B cell (primary cell): ENCODE measurements around the gene MSI1. TPM values are rescaled to one million over a fixed set of nuclear protein-coding genes. Genes with fewer than 3 reads are reported as not detected.

Experiments used
- ATAC-seq: fragments of 200-7000 bp; cut with Tn5 transposase; one replicate; pipeline ENCODE4 v1.10.0; 2021; ENCODE audit warnings: low read depth, mild to moderate bottlenecking, moderate number of reproducible peaks, moderate library complexity
- CTCF ChIA-PET: fragments of 350-600 bp; sonication (Branson Sonifier 250); formaldehyde crosslinking; loops from one replicate; lab custom pipeline; 2021; ENCODE audit warnings: antibody characterized with exemption, inconsistent platforms; lab: Charles Lee
- POLR2A ChIA-PET: fragments of 350-600 bp; sonication (Branson Sonifier 250); formaldehyde crosslinking; loops from one replicate; lab custom pipeline; 2021; ENCODE audit warnings: antibody characterized with exemption; lab: Charles Lee
- DNase-seq: peaks from one replicate; pipeline ENCODE4 v3.0.0; 2013
- H2AFZ ChIP-seq: 2 replicates; pipeline ENCODE4 v1.6.1; 2012; ENCODE audit warnings: mild to moderate bottlenecking, low read depth, low read length; ENCODE audit not compliant: insufficient read depth, poor library complexity, severe bottlenecking
- H3K27ac ChIP-seq, 2 donors: 1 replicate in 1 of 2; 2 replicates in 1 of 2; pipeline ENCODE4 v1.5.1; 2012 to 2013; ENCODE audit warnings: low read length in 2 of 2, mild to moderate bottlenecking in 2 of 2, moderate library complexity in 1 of 2
- H3K27me3 ChIP-seq, 4 experiments: fragments of 200-600 bp in 1 of 4; sonication (generic) in 1 of 4; replicated peaks in 1 of 4; 1 replicate in 2 of 4; 2 replicates in 2 of 4; pipeline versions ENCODE4 v1.6.1 to v1.7.0; 2013 to 2016; ENCODE audit warnings: low read length in 3 of 4, mild to moderate bottlenecking in 2 of 4, mixed read lengths in 1 of 4, moderate library complexity in 1 of 4; ENCODE audit not compliant: insufficient read depth in 4 of 4, control insufficient read depth in 3 of 4; ENCODE audit errors: control extremely low read depth in 1 of 4
- H3K36me3 ChIP-seq, 2 experiments: replicated peaks in 1 of 2; 1 replicate in 1 of 2; 2 replicates in 1 of 2; pipeline versions ENCODE4 v1.6.1 to v1.7.1; 2013; ENCODE audit warnings: low read length in 1 of 2; ENCODE audit not compliant: insufficient read depth in 2 of 2, control insufficient read depth in 1 of 2; ENCODE audit errors: control extremely low read depth in 1 of 2, extremely low read depth in 1 of 2
- H3K4me1 ChIP-seq, 2 donors: fragments of 200-600 bp in 1 of 2; sonication (generic) in 1 of 2; 1 replicate in 1 of 2; 2 replicates in 1 of 2; pipeline versions ENCODE4 v1.5.1 to v1.6.1; 2013 to 2017; ENCODE audit warnings: low read length in 2 of 2; ENCODE audit not compliant: control insufficient read depth in 2 of 2, insufficient read depth in 2 of 2
- H3K4me2 ChIP-seq: replicated peaks from 2 replicates; pipeline ENCODE3; 2012; ENCODE audit warnings: mild to moderate bottlenecking, low read depth, low read length; ENCODE audit not compliant: poor library complexity, severe bottlenecking
- H3K4me3 ChIP-seq, 5 experiments: fragments of 200-600 bp in 1 of 5; sonication (generic) in 1 of 5; 1 replicate in 3 of 5; 2 replicates in 2 of 5; pipeline versions ENCODE4 v1.5.1 to v1.7.0; 2011 to 2016; ENCODE audit warnings: low read length in 4 of 5, mild to moderate bottlenecking in 4 of 5, low read depth in 2 of 5, control low read depth in 1 of 5, moderate library complexity in 1 of 5; ENCODE audit not compliant: insufficient read depth in 1 of 5; ENCODE audit errors: control extremely low read depth in 1 of 5, extremely low read depth in 1 of 5
- H3K79me2 ChIP-seq: fragments of 200-600 bp; sonication (generic); one replicate; pipeline ENCODE4 v1.6.0; 2016; ENCODE audit warnings: low read length; ENCODE audit not compliant: control insufficient read depth, insufficient read depth
- H3K9ac ChIP-seq: fragments of 200-600 bp; sonication (generic); 2 replicates; pipeline ENCODE4 v1.6.1; 2017; ENCODE audit warnings: mild to moderate bottlenecking, low read length, moderate library complexity
- H3K9me3 ChIP-seq, 3 donors: one replicate each; pipeline versions ENCODE4 v1.6.1 to v1.7.1; 2013; ENCODE audit warnings: low read length in 2 of 3; ENCODE audit not compliant: control insufficient read depth in 2 of 3, insufficient read depth in 1 of 3; ENCODE audit errors: control extremely low read depth in 1 of 3
- H4K20me1 ChIP-seq: 2 replicates; pipeline ENCODE4 v1.6.0; 2012; ENCODE audit warnings: mild to moderate bottlenecking, low read length; ENCODE audit not compliant: insufficient read depth, control insufficient read depth, poor library complexity, severe bottlenecking
- H3K27ac Mint-ChIP-seq: one replicate; pipeline ENCODE4 v1.8.0; 2021; ENCODE audit warnings: mixed read lengths
- H3K27me3 Mint-ChIP-seq: one replicate; pipeline ENCODE4 v1.8.0; 2021; ENCODE audit warnings: mixed read lengths
- H3K4me1 Mint-ChIP-seq: one replicate; pipeline ENCODE4 v1.8.0; 2021; ENCODE audit warnings: mixed read lengths
- H3K4me3 Mint-ChIP-seq: one replicate; pipeline ENCODE4 v1.8.0; 2021; ENCODE audit warnings: mixed read lengths
- H3K9me3 Mint-ChIP-seq: one replicate; pipeline ENCODE4 v1.8.0; 2022; ENCODE audit warnings: mixed read lengths; ENCODE audit not compliant: insufficient read depth
- EZH2 ChIP-seq: IDR thresholded peaks from 2 replicates; pipeline ENCODE4 v1.6.1; 2012; ENCODE audit warnings: borderline replicate concordance, low read depth, mild to moderate bottlenecking, moderate library complexity, low read length; ENCODE audit not compliant: insufficient read depth, poor library complexity, severe bottlenecking
- WGBS: methylation state at CpG from one replicate; pipeline ENCODE4 v1.1.5; 2013; ENCODE audit warnings: missing lambda C conversion rate; ENCODE audit not compliant: insufficient coverage; 5-methylcytosine and 5-hydroxymethylcytosine counted together
- intact Hi-C: fragments of 100-400 bp; cut with micrococcal nuclease; formaldehyde crosslinking; loops from one replicate; pipeline ENCODE4 v1.10.0; 2022
- polyA plus RNA-seq: library from polyadenylated mRNA; depleted of rRNA; stranded (reverse); fragments of >200 nt; gene quantifications from 2 replicates; pipeline ENCODE4 v1.2.3, GENCODE V29; 2012
- total RNA-seq, 2 donors: library from RNA; stranded (reverse); fragments of 120-200 nt in 1 of 2; gene quantifications; 1 replicate in 1 of 2; 2 replicates in 1 of 2; pipeline versions ENCODE4 v1.2.3 to v1.2.4, GENCODE V29; 2013 to 2022
- TF ChIP-seq, protein P1 (sequence below): fragments of 200-600 bp; IDR thresholded peaks from one replicate; pipeline ENCODE4 v1.8.0; 2022; ENCODE audit warnings: antibody characterized with exemption, mild to moderate bottlenecking

MSI1 gene
- total and polyA plus RNA-seq, 2 donors (not counting 1 experiment from before 2014, with no cell fraction given), result not detected

DNA sequence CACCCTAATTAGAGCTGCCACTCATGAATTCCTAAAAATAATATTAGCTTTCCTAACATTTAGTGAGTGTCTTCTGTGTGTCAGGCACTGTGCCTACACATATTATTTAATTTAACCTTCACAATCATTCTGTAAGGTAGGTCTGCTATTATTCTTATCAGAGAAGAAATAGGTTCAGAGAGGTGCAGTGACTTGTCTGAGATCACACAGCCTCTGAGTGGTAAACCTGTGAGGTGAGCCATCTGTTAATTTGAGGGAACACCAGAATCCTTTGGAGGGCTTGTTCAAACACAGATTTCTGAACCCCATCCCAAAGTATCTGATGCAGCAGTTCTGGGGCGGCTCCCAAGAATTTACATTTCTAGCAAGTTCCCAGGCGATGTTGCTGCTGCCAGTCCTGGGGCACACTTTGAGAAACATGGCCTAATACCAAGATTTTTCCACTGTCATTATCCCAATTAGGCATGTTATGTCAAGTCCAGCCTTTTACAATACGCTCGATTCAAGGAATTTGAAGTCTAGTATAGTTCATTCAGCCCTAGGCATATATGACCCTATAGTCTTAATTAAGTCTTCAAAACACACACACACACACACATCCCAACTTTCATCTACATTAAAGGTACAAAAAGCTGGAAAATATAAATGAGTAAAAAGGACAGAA, 49.1 kb upstream of the MSI1 start:
- peaks cover 0 to 6% (median 1%) of the 10 kb centered on the region in 4 experiments for H3K27me3 ChIP-seq

More for the DNA sequence above, 49.1 kb upstream of the MSI1 start:
- H4K20me1 ChIP-seq, result no peaks in the 10 kb centered on the region
- Mint-ChIP-seq H3K4me1 (no peaks in the 10 kb centered on the region), H3K9me3 (no peaks in the 10 kb centered on the region), H3K27ac (no peak overlapping the region), H3K4me3 (no peak overlapping the region), H3K27me3 (peaks cover 23% of the 10 kb centered on the region)
- no peaks in the 10 kb centered on the region for H3K79me2 ChIP-seq
- H3K36me3 ChIP-seq, result no peaks in the 10 kb centered on the region
- no peak overlapping the region for H3K9ac ChIP-seq
- no peaks in the 10 kb centered on the region for H3K9me3 ChIP-seq
- ChIA-PET CTCF (interaction anchor here (1.0 kb wide), 1 partner anchor 12 kb away, joined by 4 read pairs; no protein-coding TSS in a partner anchor), POLR2A (interaction anchor here (0.5 kb wide), 1 partner anchor 1317 kb away, joined by 4 read pairs; no protein-coding TSS in a partner anchor)
- no peak for ATAC-seq
- no peak overlapping the region for H3K27ac ChIP-seq
- intact Hi-C loops, result no loop called here
- no peak overlapping the region for H3K4me2 ChIP-seq
- no peak for TF ChIP-seq EZH2
- TF ChIP-seq, protein P1, sequence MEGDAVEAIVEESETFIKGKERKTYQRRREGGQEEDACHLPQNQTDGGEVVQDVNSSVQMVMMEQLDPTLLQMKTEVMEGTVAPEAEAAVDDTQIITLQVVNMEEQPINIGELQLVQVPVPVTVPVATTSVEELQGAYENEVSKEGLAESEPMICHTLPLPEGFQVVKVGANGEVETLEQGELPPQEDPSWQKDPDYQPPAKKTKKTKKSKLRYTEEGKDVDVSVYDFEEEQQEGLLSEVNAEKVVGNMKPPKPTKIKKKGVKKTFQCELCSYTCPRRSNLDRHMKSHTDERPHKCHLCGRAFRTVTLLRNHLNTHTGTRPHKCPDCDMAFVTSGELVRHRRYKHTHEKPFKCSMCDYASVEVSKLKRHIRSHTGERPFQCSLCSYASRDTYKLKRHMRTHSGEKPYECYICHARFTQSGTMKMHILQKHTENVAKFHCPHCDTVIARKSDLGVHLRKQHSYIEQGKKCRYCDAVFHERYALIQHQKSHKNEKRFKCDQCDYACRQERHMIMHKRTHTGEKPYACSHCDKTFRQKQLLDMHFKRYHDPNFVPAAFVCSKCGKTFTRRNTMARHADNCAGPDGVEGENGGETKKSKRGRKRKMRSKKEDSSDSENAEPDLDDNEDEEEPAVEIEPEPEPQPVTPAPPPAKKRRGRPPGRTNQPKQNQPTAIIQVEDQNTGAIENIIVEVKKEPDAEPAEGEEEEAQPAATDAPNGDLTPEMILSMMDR, result no peak
- 100% methylated on average over 2 of the region's 4 CpGs for WGBS
- H3K4me1 ChIP-seq, result no peaks in the 10 kb centered on the region
- H3K4me3 ChIP-seq, result no peak overlapping the region
- no peak for DNase-seq
- H2AFZ ChIP-seq, result no peak overlapping the region
